NB4 (cell line): ENCODE data around the gene WFDC5.

ENCODE experiments used
- DNase-seq: peaks from one replicate; pipeline ENCODE4 v3.0.0; 2010; ENCODE audit warnings: low read depth
- H3K4me3 ChIP-seq: one replicate; pipeline ENCODE4 v1.5.1; 2011; ENCODE audit warnings: mild to moderate bottlenecking, low read depth, low read length, moderate library complexity
- MYC ChIP-seq: IDR thresholded peaks from 2 replicates; pipeline ENCODE4 v1.6.1; 2011; ENCODE audit warnings: low read depth, low read length
- POLR2A ChIP-seq: IDR thresholded peaks from 2 replicates; pipeline ENCODE4 v1.6.1; 2011; ENCODE audit warnings: mild to moderate bottlenecking; ENCODE audit not compliant: insufficient read length; ENCODE audit errors: extremely low read depth
- TF ChIP-seq, protein P1 (sequence below): IDR thresholded peaks from 2 replicates; pipeline ENCODE4 v1.6.1; 2011; ENCODE audit warnings: low read depth, low read length
- TF ChIP-seq, protein P2 (sequence below): IDR thresholded peaks from one replicate; pipeline ENCODE4 v1.5.1; 2012; ENCODE audit warnings: low read depth, low read length

The WFDC5 gene

DNA sequence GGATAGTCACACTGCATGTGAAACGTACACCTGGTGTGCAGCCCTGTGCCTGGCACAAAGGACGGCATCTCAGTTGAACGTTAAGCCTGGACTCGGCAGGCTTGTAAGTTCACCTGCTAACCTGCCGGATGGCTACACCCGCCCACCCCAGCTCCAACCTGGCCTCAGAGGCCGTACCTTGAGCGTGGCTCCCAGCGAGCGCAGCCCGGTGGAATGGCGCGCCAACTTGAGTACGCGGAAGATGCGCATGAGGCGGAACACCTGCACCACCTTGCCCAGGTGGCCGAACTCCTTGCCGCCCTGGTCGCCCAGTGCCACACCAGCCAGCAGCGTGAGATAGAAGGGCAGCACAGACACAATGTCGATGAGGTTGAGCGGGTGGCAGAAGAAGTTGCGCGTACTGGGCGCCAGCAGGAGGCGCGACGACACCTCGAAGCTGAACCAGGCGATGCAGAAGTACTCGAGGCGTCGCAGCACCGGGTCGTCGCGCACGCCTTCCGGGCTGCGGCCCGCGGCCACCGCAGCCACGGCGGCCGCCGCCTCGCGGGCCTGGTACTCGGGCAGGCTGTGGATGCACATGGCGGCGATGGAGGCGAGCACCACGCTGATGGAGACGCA lies 17.4 kb downstream of the WFDC5 start:
- DNase-seq, result peak; percentile 72
- TF ChIP-seq, protein P1, sequence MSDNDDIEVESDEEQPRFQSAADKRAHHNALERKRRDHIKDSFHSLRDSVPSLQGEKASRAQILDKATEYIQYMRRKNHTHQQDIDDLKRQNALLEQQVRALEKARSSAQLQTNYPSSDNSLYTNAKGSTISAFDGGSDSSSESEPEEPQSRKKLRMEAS, result no peak
- TF ChIP-seq, protein P2, sequence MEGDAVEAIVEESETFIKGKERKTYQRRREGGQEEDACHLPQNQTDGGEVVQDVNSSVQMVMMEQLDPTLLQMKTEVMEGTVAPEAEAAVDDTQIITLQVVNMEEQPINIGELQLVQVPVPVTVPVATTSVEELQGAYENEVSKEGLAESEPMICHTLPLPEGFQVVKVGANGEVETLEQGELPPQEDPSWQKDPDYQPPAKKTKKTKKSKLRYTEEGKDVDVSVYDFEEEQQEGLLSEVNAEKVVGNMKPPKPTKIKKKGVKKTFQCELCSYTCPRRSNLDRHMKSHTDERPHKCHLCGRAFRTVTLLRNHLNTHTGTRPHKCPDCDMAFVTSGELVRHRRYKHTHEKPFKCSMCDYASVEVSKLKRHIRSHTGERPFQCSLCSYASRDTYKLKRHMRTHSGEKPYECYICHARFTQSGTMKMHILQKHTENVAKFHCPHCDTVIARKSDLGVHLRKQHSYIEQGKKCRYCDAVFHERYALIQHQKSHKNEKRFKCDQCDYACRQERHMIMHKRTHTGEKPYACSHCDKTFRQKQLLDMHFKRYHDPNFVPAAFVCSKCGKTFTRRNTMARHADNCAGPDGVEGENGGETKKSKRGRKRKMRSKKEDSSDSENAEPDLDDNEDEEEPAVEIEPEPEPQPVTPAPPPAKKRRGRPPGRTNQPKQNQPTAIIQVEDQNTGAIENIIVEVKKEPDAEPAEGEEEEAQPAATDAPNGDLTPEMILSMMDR, result peak; percentile 34
- no peak for TF ChIP-seq MYC
- no peak for TF ChIP-seq POLR2A
- no peak overlapping the region for H3K4me3 ChIP-seq

DNA sequence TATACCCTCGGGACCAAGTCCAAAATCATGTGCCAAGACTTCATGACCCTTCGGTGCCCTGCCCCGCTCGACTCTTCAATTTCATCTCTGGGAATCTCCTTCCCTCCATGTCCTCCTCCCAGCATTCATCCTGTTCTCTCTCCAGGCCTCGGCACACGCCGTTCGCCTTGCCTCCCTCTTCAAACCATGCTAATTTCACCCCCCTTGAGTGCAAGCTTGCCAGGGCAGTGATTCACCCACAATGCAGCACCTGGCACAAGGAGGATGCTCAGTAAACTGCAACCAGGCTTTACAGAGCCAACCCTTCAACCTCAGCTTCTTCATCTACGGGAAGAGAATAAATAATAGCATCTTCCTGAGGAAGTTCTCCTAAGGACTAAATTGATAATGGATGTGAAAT lies 18.2 kb downstream of the WFDC5 start:
- no peak overlapping the region for H3K4me3 ChIP-seq
- DNase-seq, result no peak

DNA sequence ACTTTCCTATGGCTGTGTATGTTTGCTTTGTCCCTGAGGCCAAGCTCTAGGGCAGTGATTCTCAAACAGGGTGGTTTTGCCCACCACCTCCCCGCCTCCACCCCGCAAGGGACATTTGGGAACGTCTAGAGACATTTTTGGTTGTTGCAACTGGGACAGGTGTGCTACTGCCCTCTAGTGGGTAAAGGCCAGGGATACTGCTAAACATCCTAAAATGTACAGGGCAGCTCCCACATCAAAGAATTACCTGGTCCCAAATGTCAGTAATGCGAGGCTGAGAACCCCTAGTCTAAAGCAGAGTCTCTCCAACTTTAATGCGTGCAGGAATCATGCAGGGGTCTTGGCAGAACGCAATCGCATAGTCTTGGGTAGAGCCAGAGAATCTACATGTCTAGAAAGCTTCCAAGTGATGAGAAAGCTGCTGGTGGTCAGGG lies 19.2 kb downstream of the WFDC5 start:
- TF ChIP-seq, protein P2, result peak; percentile 86
- TF ChIP-seq, protein P1, result no peak
- no peak overlapping the region for H3K4me3 ChIP-seq
- peak; percentile 76 for DNase-seq

More for the DNA sequence above, 18.2 kb downstream of the WFDC5 start:
- TF ChIP-seq, protein P2, result no peak
- TF ChIP-seq POLR2A (no peak), MYC (no peak)
- TF ChIP-seq, protein P1, result no peak

DNA sequence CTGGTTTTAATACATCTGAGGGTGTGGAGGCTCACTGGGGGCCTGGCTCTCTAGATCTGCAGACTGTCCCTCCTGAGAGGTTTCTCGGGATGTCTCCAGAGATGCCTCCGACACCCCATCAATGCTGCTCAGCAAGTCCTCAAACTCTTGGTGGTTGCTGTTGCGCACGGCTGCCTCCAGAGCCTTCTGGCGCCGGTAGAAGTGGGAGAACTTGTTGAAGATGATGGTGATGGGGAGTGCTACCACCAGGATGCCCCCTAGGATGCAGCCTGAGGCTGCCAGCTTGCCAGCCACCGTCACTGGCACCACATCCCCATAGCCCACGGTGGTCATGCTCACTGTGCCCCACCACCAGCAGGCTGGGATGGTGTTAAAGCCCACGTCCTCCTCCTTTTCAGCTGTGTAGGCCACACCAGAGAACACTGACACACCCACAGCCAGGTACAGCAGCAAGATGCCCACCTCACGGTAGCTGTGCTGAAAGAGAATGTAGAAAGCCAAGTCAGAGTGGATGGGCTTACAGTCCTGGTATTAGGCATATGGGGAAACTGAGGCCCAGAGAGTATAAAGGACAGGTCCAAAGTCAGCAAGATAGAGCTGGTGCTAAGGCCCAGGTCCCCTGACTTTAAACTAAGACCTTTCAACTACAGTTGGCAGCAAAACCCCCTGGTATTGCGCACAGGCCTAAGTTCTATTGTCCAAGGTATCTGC lies 20.0 kb downstream of the WFDC5 start:
- H3K4me3 ChIP-seq, result no peak overlapping the region
- no peak for DNase-seq
- TF ChIP-seq MYC (no peak), POLR2A (no peak)
- TF ChIP-seq, protein P1, result no peak
- TF ChIP-seq, protein P2, result no peak

DNA sequence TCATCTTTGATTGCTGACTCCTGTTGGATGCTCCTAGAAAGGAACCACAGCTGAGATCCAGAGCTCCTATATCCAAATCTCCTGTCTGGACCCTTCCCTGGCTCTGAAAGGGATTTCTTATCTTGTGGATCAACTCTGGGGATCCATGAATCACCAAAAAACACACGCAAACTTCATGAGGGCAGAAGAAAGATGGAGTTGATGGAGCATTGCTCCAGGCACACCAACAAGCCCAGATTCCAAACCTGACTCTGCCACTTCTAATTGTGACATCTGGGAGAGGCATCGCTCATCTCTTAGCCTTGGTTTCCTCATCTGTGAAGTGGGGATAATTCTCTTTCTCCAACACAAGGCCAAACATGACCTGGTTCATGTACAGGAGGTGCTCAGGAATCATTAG lies 20.8 kb downstream of the WFDC5 start:
- no peak for DNase-seq
- TF ChIP-seq, protein P2, result no peak
- no peak overlapping the region for H3K4me3 ChIP-seq

DNA sequence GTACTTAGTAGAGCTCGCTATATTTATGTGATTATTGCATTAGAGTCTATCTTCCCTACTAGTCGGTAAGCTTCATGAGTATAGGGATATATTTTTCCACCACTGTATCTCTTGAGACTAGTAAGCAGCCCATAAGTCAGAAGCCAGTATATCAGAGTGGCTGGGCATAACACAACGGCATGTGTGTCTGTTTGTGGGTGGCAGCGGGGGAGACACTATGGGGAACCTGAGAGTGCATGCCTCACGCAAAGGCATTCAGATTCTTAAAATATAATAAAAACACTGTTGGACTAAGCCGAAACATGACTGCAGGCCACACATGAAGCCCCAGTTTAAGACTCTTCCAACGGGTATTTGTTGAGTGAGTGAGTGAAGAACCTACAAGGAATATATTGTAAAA lies 22.1 kb downstream of the WFDC5 start:
- no peak for DNase-seq
- TF ChIP-seq POLR2A (no peak), MYC (no peak)
- TF ChIP-seq, protein P2, result no peak
- TF ChIP-seq, protein P1, result no peak
- H3K4me3 ChIP-seq, result no peak overlapping the region
